HG02852 (cell line): ENCODE results near the gene PHLDB3.

Experiments
- ATAC-seq: cut with Tn5 transposase; IDR thresholded peaks from one replicate; pipeline ENCODE4 v1.9.1; 2021; ENCODE audit warnings: mild to moderate bottlenecking, moderate library complexity; ENCODE audit not compliant: unreplicated experiment

Gene PHLDB3

GRCh38 chr19:43501661-43502418, 2.7 kb downstream of the PHLDB3 start:
- no peak for ATAC-seq

- ATAC-seq, result no peak
Observed at GRCh38 chr19:43499042-43499441, 5.5 kb downstream of the PHLDB3 start.

GRCh38 chr19:43498233-43498842, 6.2 kb downstream of the PHLDB3 start:
- no peak for ATAC-seq

DNA sequence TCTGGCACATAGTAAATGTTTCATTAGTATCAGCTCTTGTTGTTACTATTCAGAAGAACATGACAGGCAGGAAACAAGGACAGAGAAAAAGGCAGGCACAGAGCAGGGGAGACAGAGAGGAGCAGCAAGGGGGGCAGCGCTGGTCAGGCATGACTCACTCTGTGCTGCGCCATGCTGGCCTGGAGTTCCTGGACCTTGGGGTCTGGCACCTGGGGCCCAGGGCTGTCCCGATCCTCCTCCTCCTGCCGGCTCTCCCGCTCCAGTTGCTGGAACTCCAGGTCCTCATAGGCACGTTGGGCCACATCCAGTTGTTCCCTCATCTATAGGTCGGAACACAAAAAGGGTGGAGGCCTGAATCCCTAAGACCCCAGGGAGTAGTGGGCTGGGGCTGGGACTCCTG, 7.6 kb downstream of the PHLDB3 start:
- ATAC-seq, result no peak

DNA sequence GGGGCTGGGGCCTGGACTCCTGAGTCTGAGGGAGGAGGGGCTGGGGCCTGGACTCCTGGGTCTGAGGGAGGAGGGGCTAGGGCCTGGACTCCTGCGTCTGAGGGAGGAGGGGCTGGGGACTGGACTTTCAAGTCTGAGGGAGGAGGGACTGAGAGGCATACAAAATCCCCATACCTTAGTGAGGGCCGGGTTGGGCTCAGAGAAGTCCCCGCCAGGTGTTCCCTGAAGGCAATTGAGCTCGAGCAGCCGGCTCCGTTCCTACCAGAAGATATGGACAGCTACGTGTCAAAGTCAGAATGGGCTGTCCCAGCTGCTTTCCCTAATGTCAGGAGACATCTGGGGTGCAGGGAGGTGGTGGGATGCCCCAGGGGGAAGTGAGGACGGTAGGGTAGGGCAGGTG, 9.5 kb downstream of the PHLDB3 start:
- ATAC-seq, result no peak

GRCh38 chr19:43490759-43491158, 13.8 kb downstream of the PHLDB3 start:
- ATAC-seq, result no peak

DNA sequence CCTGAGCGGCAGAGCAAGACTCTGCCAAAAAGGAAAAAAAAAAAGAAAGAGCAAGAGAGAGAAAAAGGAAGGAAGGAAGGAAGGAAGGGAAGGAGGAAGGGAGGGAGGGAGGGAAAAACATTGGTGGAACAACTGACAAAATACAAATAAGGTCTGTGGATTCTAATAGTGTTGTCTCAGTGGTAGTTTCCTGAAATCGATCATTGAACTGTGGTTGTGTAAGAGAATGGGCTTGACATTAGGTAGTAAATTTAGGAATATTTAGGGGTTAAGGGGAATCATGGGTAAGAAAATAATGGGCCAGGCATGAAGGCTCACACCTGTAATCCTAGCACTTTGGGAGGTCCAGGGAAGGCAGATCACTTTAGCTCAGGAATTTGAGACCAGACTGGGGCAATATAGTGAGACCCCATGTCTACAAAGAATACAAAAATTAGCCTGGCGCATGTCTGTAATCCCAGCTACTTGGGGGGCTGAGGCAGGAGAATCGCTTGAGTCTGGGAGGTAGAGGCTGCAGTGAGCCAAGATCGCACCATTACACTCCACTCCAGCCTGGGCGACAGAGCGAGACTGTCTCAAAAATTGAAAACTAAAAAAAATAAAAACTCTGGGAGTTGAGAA, 14.5 kb downstream of the PHLDB3 start:
- no peak for ATAC-seq

- ATAC-seq, result no peak
Observed at GRCh38 chr19:43489310-43489709, 15.2 kb downstream of the PHLDB3 start.

DNA sequence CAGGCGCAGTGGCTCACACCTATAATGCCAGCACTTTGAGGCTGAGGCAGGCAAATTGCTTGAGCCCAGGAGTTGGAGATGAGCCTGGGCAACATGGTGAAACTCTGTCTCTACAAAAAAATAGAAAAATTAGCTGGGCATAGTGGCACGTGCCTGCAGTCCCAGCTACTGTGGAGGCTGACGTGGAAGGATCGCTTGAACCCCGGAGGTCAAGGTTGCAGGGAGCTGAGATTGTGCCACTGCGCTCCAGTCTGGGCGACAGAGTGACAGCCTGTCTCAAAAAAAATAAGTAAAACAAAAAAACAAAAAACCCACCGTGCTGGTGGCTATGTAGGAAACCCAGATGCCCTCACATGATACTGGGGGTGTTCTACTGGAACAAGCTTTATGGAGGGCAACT, 16.4 kb downstream of the PHLDB3 start:
- no peak for ATAC-seq

DNA sequence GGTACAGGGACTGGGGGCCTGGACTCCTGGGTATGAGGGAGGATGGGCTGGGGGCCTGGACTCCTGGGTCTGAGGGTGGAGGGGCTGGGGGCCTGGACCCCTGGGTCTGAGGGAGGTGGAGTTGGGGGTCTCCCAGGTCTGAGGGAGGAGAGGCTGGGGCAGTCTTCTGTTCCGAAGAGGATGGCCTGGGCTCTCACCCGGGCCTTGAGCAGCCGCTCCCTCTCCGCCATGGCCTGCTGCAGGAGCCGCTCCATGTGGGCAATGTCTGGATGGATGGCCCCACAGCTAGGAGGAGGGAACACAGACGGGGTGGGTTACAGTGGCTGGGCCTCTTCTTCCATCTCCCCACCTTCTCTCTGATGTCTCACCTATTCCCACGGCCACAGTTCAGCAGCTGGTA, 18.1 kb downstream of the PHLDB3 start:
- ATAC-seq, result no peak

DNA sequence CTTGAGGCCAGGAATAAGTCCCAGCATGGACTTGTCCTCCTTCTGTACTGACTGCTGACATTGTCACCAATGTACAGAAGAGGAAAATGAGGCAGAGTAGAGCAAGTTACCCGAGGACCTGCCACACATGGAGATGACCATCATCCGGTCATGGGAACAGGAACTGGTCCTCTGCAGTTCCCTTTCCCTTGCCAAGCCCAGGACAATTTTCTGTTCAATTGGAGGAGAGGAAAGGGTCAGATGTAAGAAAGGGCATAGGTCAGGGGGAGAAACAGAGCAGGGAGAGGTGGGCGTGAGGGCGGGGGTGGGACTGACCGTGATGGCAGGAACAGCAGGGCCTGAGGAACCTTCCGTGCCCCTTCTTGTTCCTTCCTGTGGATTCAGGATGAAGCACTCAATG, 18.6 kb downstream of the PHLDB3 start:
- ATAC-seq, result no peak

DNA sequence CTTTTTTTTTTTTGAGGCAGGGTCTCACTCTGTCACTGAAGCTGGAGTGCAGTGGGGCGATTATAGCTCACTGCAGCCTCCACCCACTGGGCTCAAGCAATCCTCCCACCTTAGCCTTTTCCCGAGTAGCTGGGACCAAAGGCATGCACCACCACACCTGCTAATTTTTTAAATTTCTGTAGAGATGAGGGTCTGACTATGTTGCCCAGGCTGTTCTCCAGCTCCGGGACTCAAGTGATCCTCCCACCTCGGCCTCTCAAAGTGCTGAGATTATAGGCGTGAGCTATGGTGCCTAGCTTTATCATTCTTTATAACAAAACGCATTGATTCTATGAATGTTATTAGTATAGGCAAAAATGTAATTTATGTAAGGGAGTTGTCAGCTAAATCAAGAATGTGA, 21.3 kb downstream of the PHLDB3 start:
- ATAC-seq, result no peak

GRCh38 chr19:43482193-43482592, 22.4 kb downstream of the PHLDB3 start:
- ATAC-seq, result no peak

DNA sequence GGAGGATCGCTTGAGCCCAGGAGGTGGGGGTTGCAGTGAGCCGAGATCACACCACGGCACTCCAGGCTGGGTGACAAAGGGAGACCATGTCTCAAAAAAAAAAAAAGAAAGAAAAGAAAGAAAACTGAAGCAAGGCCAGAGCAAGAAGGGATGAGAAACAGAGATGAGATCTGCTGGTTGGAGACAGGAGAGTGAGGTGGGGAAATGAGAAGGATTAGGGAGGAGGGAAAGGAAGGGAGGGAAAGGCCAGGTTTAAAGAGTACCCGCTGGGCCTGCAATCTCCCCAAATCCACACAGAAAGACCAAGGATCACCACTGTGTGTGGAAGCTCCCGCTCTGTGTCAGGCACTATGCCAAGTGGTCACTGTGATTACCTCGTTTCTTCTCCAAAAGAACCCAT, 22.8 kb downstream of the PHLDB3 start:
- no peak for ATAC-seq

DNA sequence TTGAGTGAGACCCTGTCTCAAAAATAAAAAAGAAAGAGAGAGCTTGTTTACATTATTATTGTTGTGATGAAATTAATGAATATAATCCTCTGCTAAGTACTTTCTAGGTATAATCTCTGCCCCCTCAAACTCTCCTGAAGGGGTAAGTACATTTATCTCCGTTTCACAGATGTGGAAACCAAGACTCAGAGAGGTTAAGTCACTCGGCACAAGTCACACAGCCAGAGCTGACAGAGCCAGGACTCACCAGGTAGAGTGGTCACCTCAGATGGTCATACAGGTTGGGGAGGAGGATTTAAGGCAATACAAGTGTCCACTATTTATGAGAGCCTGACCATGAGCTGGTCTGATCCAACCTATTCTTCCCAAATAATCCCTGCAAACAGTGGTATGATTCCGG, 24.0 kb downstream of the PHLDB3 start:
- no peak for ATAC-seq

DNA sequence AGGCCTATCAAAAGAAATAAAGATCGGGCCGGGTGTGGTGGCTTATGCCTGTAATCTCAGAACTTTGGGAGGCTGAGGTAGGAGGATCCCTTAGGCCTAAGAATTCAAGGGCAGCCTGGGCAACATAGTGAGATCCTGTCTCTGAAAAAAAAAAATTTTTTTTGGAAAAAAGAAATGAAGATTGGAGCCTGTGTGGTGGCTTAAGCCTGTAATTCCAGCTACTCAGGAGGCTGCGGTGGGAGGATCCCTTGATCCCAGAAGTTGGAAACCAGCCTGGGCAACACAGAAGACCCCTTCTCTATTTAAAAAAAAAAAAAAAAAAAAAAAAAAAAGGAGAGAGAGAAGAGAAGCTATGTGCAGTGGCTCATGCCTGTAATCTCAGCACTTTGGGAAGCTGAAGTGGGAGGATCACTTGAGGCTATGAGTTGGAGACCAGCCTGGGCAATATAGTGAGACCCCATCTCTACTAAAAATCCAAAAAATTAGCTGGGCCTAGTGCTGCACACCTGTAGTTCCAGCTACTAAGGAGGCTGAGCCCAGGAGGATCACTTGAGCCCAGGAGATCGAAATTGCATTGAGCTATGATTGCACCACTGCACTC, 24.5 kb downstream of the PHLDB3 start:
- no peak for ATAC-seq

GRCh38 chr19:43479226-43479625, 25.3 kb downstream of the PHLDB3 start:
- ATAC-seq, result no peak

- no peak for ATAC-seq
Observed at GRCh38 chr19:43478323-43478722, 26.2 kb downstream of the PHLDB3 start.

DNA sequence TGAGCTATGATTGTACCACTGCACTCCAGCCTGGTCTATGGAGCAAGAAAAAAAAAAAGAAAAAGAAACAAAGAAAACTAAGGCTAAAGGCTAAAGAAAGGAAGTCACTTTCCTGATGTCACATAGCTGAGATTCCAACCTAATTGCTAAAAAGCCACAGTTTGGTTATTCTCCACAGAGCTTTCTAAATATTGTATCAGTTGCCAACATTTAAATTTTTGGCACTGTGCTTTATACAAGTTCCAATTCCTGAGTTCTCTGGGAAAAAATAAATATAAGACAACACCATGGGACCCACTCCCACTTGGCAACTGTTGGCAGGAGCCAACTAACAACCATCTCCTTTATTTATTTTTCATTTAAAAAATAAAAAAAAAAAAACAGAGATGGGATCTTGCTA, 27.9 kb downstream of the PHLDB3 start:
- ATAC-seq, result no peak

DNA sequence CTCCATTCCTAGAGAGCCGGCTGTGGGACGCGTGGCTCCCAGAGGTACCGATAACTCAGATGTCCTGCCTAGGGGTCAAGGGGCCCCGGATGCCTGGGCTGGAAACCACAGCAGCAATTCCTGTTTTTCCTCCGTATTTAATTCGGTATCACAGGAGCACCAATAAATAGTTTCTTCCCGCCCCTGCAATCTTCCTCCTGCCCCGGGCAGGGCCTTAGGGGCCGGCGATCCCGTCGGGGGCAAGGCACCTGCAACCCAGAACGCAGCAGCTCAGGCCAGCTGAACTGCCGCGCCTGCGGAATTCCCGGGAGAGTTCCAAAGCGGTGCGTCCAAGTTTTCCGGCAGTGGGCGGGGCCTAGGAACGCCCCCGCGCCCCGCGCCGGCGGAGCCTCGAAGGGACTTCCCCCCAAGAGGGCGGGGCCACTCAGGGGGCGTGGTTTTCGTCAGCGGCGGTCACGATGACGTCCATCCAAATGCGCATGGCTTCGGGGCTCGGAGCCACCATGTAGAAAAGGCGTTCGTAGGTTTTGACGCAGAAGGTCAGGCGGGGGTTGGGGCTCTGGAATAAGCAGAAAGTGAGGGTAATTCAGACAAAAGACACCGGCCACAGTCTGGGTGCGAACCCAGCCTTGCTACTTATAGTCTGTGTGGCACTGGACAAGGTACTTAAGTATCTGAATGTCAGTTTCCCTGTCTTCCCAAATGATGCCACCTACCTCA, 29.4 kb downstream of the PHLDB3 start:
- ATAC-seq, result no peak

DNA sequence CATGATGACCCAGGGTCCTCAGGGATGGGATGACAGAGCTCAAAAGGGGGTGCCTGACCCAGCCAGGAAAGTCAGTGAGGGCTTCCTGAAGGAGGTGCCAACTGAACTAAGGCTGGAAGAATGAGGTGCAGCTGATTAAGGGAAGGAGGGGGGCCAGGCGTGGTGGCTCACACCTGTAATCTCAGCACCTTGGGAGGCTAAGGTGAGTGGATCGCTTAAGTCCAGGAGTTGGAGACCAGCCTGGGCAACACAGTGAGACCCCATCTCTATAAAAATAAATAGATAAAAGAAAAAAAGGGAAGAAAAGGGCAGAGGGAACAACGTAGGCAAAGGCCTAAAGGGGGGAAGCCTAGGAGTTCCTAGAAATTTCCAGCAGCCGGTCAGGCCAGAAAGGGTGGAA, 30.1 kb downstream of the PHLDB3 start:
- ATAC-seq, result no peak
